Type B pancreatic cell (in vitro differentiated cells): ENCODE results near the gene SLC22A6. TPM values are rescaled to one million over a fixed set of nuclear protein-coding genes. Genes with fewer than 3 reads are reported as not detected.

Experiments
- DNase-seq: peaks from one replicate; pipeline ENCODE4 v3.0.0; 2021; ENCODE audit warnings: mixed read lengths; ENCODE audit not compliant: unreplicated experiment; ENCODE audit errors: extremely low spot score
- H3K27ac Mint-ChIP-seq: 2 replicates; pipeline ENCODE4 v1.8.0; 2021; ENCODE audit warnings: mild to moderate bottlenecking, mixed read lengths
- H3K27me3 Mint-ChIP-seq: 2 replicates; pipeline ENCODE4 v1.8.0; 2021; ENCODE audit warnings: mixed read lengths
- H3K36me3 Mint-ChIP-seq: 2 replicates; pipeline ENCODE4 v1.8.0; 2021; ENCODE audit warnings: mixed read lengths
- H3K4me1 Mint-ChIP-seq: one replicate; pipeline ENCODE4 v1.8.0; 2021; ENCODE audit warnings: mixed read lengths; ENCODE audit not compliant: unreplicated experiment
- H3K4me3 Mint-ChIP-seq: 2 replicates; pipeline ENCODE4 v1.8.0; 2021; ENCODE audit warnings: mild to moderate bottlenecking, mixed read lengths
- H3K9me3 Mint-ChIP-seq: 2 replicates; pipeline ENCODE4 v1.8.0; 2021; ENCODE audit warnings: mixed read lengths
- CTCF ChIP-seq: fragments of 200-600 bp; sonication (generic); conservative IDR thresholded peaks from 2 replicates; pipeline ENCODE4 v1.5.0; 2021; ENCODE audit warnings: antibody characterized with exemption, mild to moderate bottlenecking
- total RNA-seq: library from RNA; stranded (reverse); gene quantifications from 2 replicates; pipeline ENCODE4 v1.2.1, GENCODE V29; 2021; ENCODE audit warnings: low replicate concordance

The SLC22A6 gene
- total RNA-seq, 1 donor from 2014 or later = 1.5 TPM

GRCh38 chr11:62999156-62999555 is 14.4 kb upstream of the SLC22A6 start:
- TF ChIP-seq CTCF = no peak
- Mint-ChIP-seq H3K4me3 (no peak overlapping the region), H3K27me3 (peaks cover 6% of the 10 kb centered on the region), H3K4me1 (peaks cover 12% of the 10 kb centered on the region), H3K27ac (no peak overlapping the region), H3K9me3 (no peaks in the 10 kb centered on the region), H3K36me3 (no peaks in the 10 kb centered on the region)
- DNase-seq = no peak

- H3K27ac Mint-ChIP-seq = no peak overlapping the region
Measured at GRCh38 chr11:62996271-62996670, 11.5 kb upstream of the SLC22A6 start.

GRCh38 chr11:62994775-62995174 is 10.0 kb upstream of the SLC22A6 start:
- Mint-ChIP-seq H3K27ac (no peak overlapping the region), H3K36me3 (no peaks in the 10 kb centered on the region), H3K4me1 (no peaks in the 10 kb centered on the region), H3K4me3 (no peak overlapping the region), H3K27me3 (peaks cover 6% of the 10 kb centered on the region), H3K9me3 (no peaks in the 10 kb centered on the region)
- DNase-seq = no peak
- TF ChIP-seq CTCF = no peak

More at GRCh38 chr11:62996271-62996670, 11.5 kb upstream of the SLC22A6 start:
- Mint-ChIP-seq H3K36me3 (no peaks in the 10 kb centered on the region), H3K9me3 (no peaks in the 10 kb centered on the region), H3K27me3 (peaks cover 6% of the 10 kb centered on the region), H3K4me1 (peaks cover 8% of the 10 kb centered on the region), H3K4me3 (no peak overlapping the region)
- no peak for TF ChIP-seq CTCF
- no peak for DNase-seq

- H3K27ac Mint-ChIP-seq = no peak overlapping the region
- no peaks in the 10 kb centered on the region for H3K9me3 Mint-ChIP-seq
- H3K4me1 Mint-ChIP-seq = peaks cover 4% of the 10 kb centered on the region
- DNase-seq = no peak
- H3K27me3 Mint-ChIP-seq = peaks cover 4% of the 10 kb centered on the region
- no peak for TF ChIP-seq CTCF
- H3K36me3 Mint-ChIP-seq = no peaks in the 10 kb centered on the region
- H3K4me3 Mint-ChIP-seq = no peak overlapping the region
Measured at GRCh38 chr11:62988276-62988675, 3.5 kb upstream of the SLC22A6 start.

GRCh38 chr11:62985041-62985750 is 429 bp upstream of the SLC22A6 start:
- H3K4me3 Mint-ChIP-seq = no peak overlapping the region
- no peaks in the 10 kb centered on the region for H3K36me3 Mint-ChIP-seq
- DNase-seq = no peak
- H3K27ac Mint-ChIP-seq = no peak overlapping the region
- peaks cover 2% of the 10 kb centered on the region for H3K9me3 Mint-ChIP-seq
- peaks cover 4% of the 10 kb centered on the region for H3K4me1 Mint-ChIP-seq
- peaks cover 4% of the 10 kb centered on the region for H3K27me3 Mint-ChIP-seq
- no peak for TF ChIP-seq CTCF
